ENCODE data around the gene FGFBP2. TPM values are rescaled to one million over a fixed set of nuclear protein-coding genes. Genes with fewer than 3 reads are reported as not detected.
A peak's percentile ranks its signal among the peaks of the same experiment; 100 is the strongest.

Gene FGFBP2
- polyA plus RNA-seq: 13.2 TPM

- H3K9me3 Mint-ChIP-seq: peaks cover 0 to 6% (median 5%) of the 10 kb centered on the region in 3 donors
- peaks cover 3% of the 10 kb centered on the region for H3K27me3 Mint-ChIP-seq
- H3K4me1 Mint-ChIP-seq: peaks cover 0 to 3% (median 0%) of the 10 kb centered on the region in 3 donors
- H3K4me3 Mint-ChIP-seq: peak within 1 kb of the TSS in 2 of 4 donors; percentile 15 to 43
- H3K27ac Mint-ChIP-seq: no peak within 1 kb of the TSS
- H3K36me3 Mint-ChIP-seq: no peaks in the 10 kb centered on the region
These were observed at the start of gene FGFBP2 for GRCh38 chr4:15963001-15963451. TSS of gene FGFBP2 (minus strand) at chr4:15963175. CDS start at chr4:15963129, 46 bp downstream.

- H3K9me3 Mint-ChIP-seq: no peaks in the 10 kb centered on the region
- H3K27me3 Mint-ChIP-seq: peaks cover 14% of the 10 kb centered on the region
- no peaks in the 10 kb centered on the region for H3K4me1 Mint-ChIP-seq
- no peak overlapping the region for H3K4me3 Mint-ChIP-seq
- H3K27ac Mint-ChIP-seq: no peak overlapping the region
- H3K36me3 Mint-ChIP-seq: no peaks in the 10 kb centered on the region
These were observed 48.2 kb upstream of the FGFBP2 start for GRCh38 chr4:16011173-16011572.

GRCh38 chr4:16009153-16009552 is 46.2 kb upstream of the FGFBP2 start:
- no peaks in the 10 kb centered on the region for H3K4me1 Mint-ChIP-seq
- H3K9me3 Mint-ChIP-seq: no peaks in the 10 kb centered on the region
- no peak overlapping the region for H3K4me3 Mint-ChIP-seq
- H3K27ac Mint-ChIP-seq: no peak overlapping the region
- H3K36me3 Mint-ChIP-seq: no peaks in the 10 kb centered on the region
- peaks cover 14% of the 10 kb centered on the region for H3K27me3 Mint-ChIP-seq

- Mint-ChIP-seq H3K27me3 (peaks cover 14% of the 10 kb centered on the region), H3K4me3 (no peak overlapping the region), H3K9me3 (no peaks in the 10 kb centered on the region), H3K36me3 (no peaks in the 10 kb centered on the region), H3K4me1 (no peaks in the 10 kb centered on the region), H3K27ac (no peak overlapping the region)
These were observed 44.6 kb upstream of the FGFBP2 start for GRCh38 chr4:16007471-16008095.

- H3K27ac Mint-ChIP-seq: no peak overlapping the region
- H3K27me3 Mint-ChIP-seq: peaks cover 10% of the 10 kb centered on the region
- H3K9me3 Mint-ChIP-seq: no peaks in the 10 kb centered on the region
- H3K36me3 Mint-ChIP-seq: no peaks in the 10 kb centered on the region
- no peak overlapping the region for H3K4me3 Mint-ChIP-seq
- H3K4me1 Mint-ChIP-seq: no peaks in the 10 kb centered on the region
These were observed 43.9 kb upstream of the FGFBP2 start for GRCh38 chr4:16006771-16007446.

GRCh38 chr4:16005676-16006075 is 42.7 kb upstream of the FGFBP2 start:
- no peaks in the 10 kb centered on the region for H3K9me3 Mint-ChIP-seq
- peaks cover 7% of the 10 kb centered on the region for H3K27me3 Mint-ChIP-seq

GRCh38 chr4:16001484-16001858 is 38.5 kb upstream of the FGFBP2 start:
- no peaks in the 10 kb centered on the region for H3K36me3 Mint-ChIP-seq
- no peaks in the 10 kb centered on the region for H3K27me3 Mint-ChIP-seq
- no peak overlapping the region for H3K27ac Mint-ChIP-seq
- no peak overlapping the region for H3K4me3 Mint-ChIP-seq
- no peaks in the 10 kb centered on the region for H3K4me1 Mint-ChIP-seq
- no peaks in the 10 kb centered on the region for H3K9me3 Mint-ChIP-seq

More at GRCh38 chr4:16005676-16006075, 42.7 kb upstream of the FGFBP2 start:
- Mint-ChIP-seq H3K36me3 (no peaks in the 10 kb centered on the region), H3K4me3 (no peak overlapping the region), H3K27ac (peak overlapping the region in 1 of 3 donors; percentile 70), H3K4me1 (no peaks in the 10 kb centered on the region)

- H3K4me3 Mint-ChIP-seq: no peak overlapping the region
- no peaks in the 10 kb centered on the region for H3K4me1 Mint-ChIP-seq
These were observed 37.9 kb upstream of the FGFBP2 start for GRCh38 chr4:16000708-16001483.

GRCh38 chr4:15996773-15997172 is 33.8 kb upstream of the FGFBP2 start:
- Mint-ChIP-seq H3K27ac (peak overlapping the region in 1 of 3 donors; percentile 44), H3K36me3 (no peaks in the 10 kb centered on the region), H3K4me3 (no peak overlapping the region)

More at GRCh38 chr4:16000708-16001483, 37.9 kb upstream of the FGFBP2 start:
- Mint-ChIP-seq H3K36me3 (no peaks in the 10 kb centered on the region), H3K27ac (no peak overlapping the region), H3K27me3 (no peaks in the 10 kb centered on the region), H3K9me3 (no peaks in the 10 kb centered on the region)

GRCh38 chr4:15995826-15996225 is 32.9 kb upstream of the FGFBP2 start:
- H3K9me3 Mint-ChIP-seq: no peaks in the 10 kb centered on the region
- H3K4me3 Mint-ChIP-seq: no peak overlapping the region
- no peaks in the 10 kb centered on the region for H3K36me3 Mint-ChIP-seq
- peak overlapping the region in 1 of 3 donors; percentile 33 for H3K27ac Mint-ChIP-seq
- no peaks in the 10 kb centered on the region for H3K27me3 Mint-ChIP-seq
- H3K4me1 Mint-ChIP-seq: no peaks in the 10 kb centered on the region

More at GRCh38 chr4:15996773-15997172, 33.8 kb upstream of the FGFBP2 start:
- H3K4me1 Mint-ChIP-seq: no peaks in the 10 kb centered on the region
- H3K9me3 Mint-ChIP-seq: no peaks in the 10 kb centered on the region
- no peaks in the 10 kb centered on the region for H3K27me3 Mint-ChIP-seq

- no peaks in the 10 kb centered on the region for H3K4me1 Mint-ChIP-seq
- H3K9me3 Mint-ChIP-seq: no peaks in the 10 kb centered on the region
- H3K36me3 Mint-ChIP-seq: no peaks in the 10 kb centered on the region
- H3K27me3 Mint-ChIP-seq: peaks cover 9% of the 10 kb centered on the region
- no peak overlapping the region for H3K27ac Mint-ChIP-seq
- H3K4me3 Mint-ChIP-seq: no peak overlapping the region
These were observed 29.2 kb upstream of the FGFBP2 start for GRCh38 chr4:15992167-15992485.

GRCh38 chr4:15990570-15991285 is 27.8 kb upstream of the FGFBP2 start:
- no peaks in the 10 kb centered on the region for H3K4me1 Mint-ChIP-seq
- no peaks in the 10 kb centered on the region for H3K9me3 Mint-ChIP-seq
- H3K27me3 Mint-ChIP-seq: peaks cover 14% of the 10 kb centered on the region
- no peak overlapping the region for H3K27ac Mint-ChIP-seq
- H3K36me3 Mint-ChIP-seq: no peaks in the 10 kb centered on the region
- no peak overlapping the region for H3K4me3 Mint-ChIP-seq

- no peaks in the 10 kb centered on the region for H3K4me1 Mint-ChIP-seq
- H3K9me3 Mint-ChIP-seq: no peaks in the 10 kb centered on the region
- H3K27me3 Mint-ChIP-seq: peaks cover 14% of the 10 kb centered on the region
- no peaks in the 10 kb centered on the region for H3K36me3 Mint-ChIP-seq
- H3K27ac Mint-ChIP-seq: no peak overlapping the region
- H3K4me3 Mint-ChIP-seq: no peak overlapping the region
These were observed 26.4 kb upstream of the FGFBP2 start for GRCh38 chr4:15989424-15989823.

GRCh38 chr4:15988222-15988621 is 25.2 kb upstream of the FGFBP2 start:
- Mint-ChIP-seq H3K9me3 (no peaks in the 10 kb centered on the region), H3K27me3 (peaks cover 14% of the 10 kb centered on the region), H3K27ac (no peak overlapping the region), H3K4me1 (no peaks in the 10 kb centered on the region), H3K36me3 (no peaks in the 10 kb centered on the region), H3K4me3 (no peak overlapping the region)

- H3K4me3 Mint-ChIP-seq: no peak overlapping the region
- no peak overlapping the region for H3K27ac Mint-ChIP-seq
- no peaks in the 10 kb centered on the region for H3K4me1 Mint-ChIP-seq
- H3K36me3 Mint-ChIP-seq: no peaks in the 10 kb centered on the region
- peaks cover 16% of the 10 kb centered on the region for H3K27me3 Mint-ChIP-seq
- no peaks in the 10 kb centered on the region for H3K9me3 Mint-ChIP-seq
These were observed 23.9 kb upstream of the FGFBP2 start for GRCh38 chr4:15986907-15987306.

All from IgD-negative memory B cell (primary cell).